NCI-H446 treated with DMSO at 0.1 percent for 48 hours (cell line): ENCODE data around the gene CFAP58.
"Not testable (repeated sequence)": the region's sequence is repeated elsewhere in the genome, so short reads cannot be mapped to it uniquely, and the experiment has no call there.

Experiments
- DNase-seq: peaks from one replicate; lab custom pipeline; 2025; lab: John Stamatoyannopoulos, UW

The CFAP58 gene

GRCh38 chr10:104437226-104437625 lies 83.6 kb downstream of the CFAP58 start:
- DNase-seq = no peak

DNA sequence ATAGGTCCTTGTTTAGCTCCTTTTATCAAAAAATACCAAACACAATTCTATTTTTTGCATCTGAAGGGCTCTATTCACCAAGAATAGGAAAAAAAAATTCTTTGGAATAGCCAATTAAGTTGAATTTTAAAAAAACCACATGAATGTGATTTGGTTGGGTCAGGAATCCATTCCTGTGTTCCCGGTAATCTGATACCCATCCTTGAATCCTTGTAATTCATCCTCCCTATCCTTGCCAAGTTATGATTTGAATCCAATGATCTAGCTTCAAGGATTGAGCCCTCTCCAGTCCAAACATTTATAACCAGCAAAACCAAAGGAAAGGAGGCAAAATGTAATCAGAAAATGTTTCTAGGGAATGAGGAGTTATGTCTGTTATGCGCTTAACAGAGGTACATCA lies 86.6 kb downstream of the CFAP58 start:
- no peak for DNase-seq

DNA sequence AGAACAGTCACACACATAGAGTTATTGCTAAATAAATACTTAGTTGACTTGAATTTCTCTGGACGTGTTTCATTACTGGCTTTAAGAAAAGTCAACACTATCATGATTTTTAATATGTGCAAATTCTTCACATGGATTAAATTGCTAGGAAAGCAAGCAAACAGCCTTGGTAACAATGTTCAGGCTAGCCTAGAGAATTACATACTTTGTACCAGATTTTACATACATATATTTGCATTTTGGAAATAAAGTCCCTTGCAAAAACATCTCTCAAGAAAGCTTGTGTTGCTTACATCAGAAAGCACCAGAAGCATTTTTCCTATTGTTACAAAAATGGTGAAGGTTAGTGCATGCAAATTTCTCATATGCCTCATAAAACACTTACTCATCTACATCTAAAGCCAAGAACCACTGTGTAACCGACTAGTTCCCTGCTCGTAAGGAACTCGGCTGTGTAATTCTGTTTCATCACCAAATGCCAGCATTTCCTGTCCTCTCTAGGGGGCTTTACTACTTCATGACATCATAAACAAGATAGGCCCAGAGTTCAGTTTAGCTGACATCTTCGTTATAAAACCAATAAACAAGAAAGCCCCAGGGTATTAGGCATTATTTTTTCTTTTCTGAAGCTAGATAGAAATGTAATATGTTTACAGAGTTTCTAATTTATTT lies 87.8 kb downstream of the CFAP58 start:
- no peak for DNase-seq

- no peak for DNase-seq
Observed at GRCh38 chr10:104445359-104445758, 91.7 kb downstream of the CFAP58 start.

DNA sequence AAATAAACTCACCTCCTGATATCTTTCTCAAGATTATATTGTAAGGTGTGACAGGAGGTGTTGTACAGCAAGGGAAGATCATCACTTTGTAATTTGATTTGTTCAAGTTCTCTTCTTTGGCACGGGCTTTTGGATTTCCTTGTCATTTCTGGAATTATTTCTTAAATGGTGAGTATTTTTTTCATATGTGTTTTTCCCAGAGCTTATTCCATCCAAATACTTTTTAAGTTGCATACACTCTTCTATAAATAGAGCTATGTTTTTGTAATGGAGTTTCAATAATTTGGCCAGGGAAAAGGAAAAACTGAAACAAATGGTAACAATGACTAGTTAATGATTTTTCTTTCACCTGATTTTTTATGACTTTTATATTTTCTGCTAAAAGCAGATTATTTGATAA lies 92.5 kb downstream of the CFAP58 start:
- no peak for DNase-seq

- DNase-seq = no peak
Observed at GRCh38 chr10:104447331-104447730, 93.7 kb downstream of the CFAP58 start.

GRCh38 chr10:104447906-104448305 lies 94.3 kb downstream of the CFAP58 start:
- DNase-seq = no peak

DNA sequence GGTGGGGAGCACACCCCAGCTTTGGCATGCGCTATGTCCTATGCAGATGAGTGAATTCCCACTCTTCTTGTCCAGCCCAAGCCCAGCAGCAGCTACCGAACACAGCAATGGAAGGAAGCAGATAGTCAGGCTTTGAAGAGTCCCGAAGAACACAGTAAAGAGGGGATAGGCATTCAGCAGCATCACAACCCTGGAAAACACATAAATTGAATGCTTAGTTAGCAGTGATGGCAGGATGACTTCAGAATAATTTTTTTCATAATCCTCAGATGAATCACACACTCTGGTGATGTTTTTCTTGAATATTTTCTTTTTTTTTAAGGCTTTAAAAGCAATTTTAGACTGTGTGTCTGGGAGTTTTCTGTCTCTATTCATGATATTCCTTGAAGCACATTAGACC lies 95.8 kb downstream of the CFAP58 start:
- DNase-seq = no peak

- DNase-seq = no peak
Observed at GRCh38 chr10:104450490-104450889, 96.9 kb downstream of the CFAP58 start.

- no peak for DNase-seq
Observed at GRCh38 chr10:104450954-104451353, 97.3 kb downstream of the CFAP58 start.

- no peak for DNase-seq
Observed at GRCh38 chr10:104452977-104453376, 99.3 kb downstream of the CFAP58 start.

- no peak for DNase-seq
Observed at GRCh38 chr10:104456802-104457542, 103.3 kb downstream of the CFAP58 start.

DNA sequence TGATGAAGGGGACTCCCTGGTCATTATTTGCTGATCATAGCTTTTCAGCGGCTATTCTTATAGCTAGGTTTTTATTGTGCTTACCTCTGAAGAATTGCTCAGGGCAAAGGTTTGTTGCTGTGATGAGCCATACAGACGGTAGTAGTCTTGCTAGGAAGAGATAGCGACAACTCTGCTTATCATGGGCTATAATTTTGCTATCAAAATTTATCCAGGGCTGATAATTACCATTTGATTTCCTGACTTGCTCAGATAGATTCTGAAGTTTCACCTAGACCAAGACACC lies 103.9 kb downstream of the CFAP58 start:
- DNase-seq = no peak

DNA sequence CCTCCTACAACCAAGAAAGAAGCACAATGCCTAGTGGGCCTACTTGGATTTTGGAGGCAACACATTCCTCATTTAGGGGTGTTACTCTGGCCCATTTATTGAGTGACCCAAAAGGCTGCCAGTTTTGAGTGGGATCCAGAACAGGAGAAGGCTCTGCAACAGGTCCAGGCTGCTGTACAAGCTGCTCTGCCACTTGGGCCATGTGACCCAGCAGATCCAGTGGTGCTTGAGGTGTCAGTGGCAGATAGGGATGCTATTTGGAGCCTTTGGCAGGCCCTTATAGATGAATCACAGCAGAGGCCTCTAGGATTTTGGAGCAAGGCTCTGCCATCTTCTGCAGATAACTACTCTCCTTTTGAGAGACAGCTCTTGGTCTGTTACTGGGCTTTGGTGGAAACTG lies 111.9 kb downstream of the CFAP58 start:
- DNase-seq = not testable (repeated sequence)

DNA sequence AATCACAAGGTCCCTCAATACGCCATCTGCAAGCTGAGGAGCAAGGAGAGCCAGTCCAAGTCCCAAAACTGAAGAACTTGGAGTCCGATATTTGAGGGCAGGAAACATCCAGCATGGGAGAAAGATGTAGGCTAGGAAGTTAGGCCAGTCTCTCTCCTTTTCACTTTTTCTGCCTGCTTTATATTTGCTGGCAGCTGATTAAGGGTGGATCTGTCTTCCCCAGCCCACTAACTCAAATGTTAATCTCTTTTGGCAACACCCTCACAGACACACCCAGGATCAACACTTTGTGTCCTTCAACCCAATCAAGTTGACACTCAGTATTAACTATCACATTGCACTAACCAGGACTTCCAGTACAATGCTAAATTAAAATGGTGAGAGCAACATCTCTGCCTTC lies 115.2 kb downstream of the CFAP58 start:
- DNase-seq = not testable (repeated sequence)

DNA sequence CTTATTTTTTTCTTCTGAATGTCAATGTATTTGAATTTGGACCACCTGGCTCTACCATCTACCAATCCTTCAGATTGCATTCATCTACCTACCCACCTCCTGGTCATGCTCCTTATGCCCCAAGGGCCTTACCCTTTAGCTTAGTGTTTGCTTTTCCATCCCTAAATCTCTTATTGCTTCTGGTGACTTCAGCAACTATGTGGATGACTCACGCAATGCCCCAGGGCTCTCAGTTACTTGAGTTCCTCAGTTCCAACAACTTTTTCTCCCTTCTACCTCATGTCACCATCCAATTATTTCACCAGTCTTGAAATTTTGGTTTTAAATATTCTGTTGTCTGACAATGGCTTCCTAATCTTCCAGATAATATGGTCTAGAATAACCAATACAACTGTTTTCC lies 118.9 kb downstream of the CFAP58 start:
- DNase-seq = no peak

GRCh38 chr10:104472957-104473745 lies 119.5 kb downstream of the CFAP58 start:
- no peak for DNase-seq

- DNase-seq = no peak
Observed at GRCh38 chr10:104478380-104478779, 124.7 kb downstream of the CFAP58 start.

GRCh38 chr10:104479906-104480593 lies 126.4 kb downstream of the CFAP58 start:
- no peak for DNase-seq

GRCh38 chr10:104480797-104481196 lies 127.2 kb downstream of the CFAP58 start:
- no peak for DNase-seq

DNA sequence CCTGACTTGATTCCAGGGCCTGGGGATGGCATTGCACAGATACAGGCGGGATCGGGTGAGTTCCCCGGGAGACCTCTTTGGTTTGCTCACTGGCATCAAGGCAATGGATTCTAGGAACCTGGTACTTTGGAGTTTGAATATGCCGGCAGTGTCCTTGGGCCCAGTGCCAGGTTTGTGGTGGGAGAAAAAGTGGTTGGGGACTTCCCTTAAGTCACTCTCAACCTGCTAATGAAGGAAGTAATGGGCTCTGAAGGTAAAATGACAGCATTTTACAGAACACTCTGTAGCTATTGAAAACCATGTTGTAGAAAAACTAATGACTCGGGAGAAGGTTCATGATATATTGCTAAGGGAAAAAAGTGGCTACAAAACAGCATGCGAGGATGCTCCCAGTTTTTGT lies 129.9 kb downstream of the CFAP58 start:
- DNase-seq = no peak

DNA sequence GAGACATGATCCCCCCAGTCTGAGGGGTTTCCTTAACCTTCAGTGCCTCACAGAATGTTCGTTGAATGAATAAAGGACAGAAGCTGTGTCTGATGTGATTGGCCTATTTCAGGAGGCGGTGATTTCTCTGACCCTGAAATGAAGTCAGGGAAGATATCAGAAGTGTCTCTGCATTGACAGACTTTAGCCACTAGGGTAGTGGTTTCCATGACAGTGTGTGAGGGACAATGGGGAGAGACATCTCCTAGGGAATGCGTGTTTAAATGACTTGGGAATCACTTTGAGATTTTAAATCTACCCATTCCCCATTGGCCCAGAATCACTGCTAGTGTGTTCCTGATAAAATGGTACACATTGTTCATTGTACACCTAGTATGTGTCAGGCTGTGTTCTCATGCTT lies 132.0 kb downstream of the CFAP58 start:
- DNase-seq = no peak

- DNase-seq = no peak
Observed at GRCh38 chr10:104486803-104487202, 133.2 kb downstream of the CFAP58 start.
